ENCODE results near the gene SETD4.

Gene SETD4

GRCh38 chr21:36064085-36064460 lies 3.7 kb upstream of the SETD4 start:
- no peak overlapping the region for H3K4me3 ChIP-seq (ENCODE audit: low read length)
- no peaks in the 10 kb centered on the region for H3K36me3 ChIP-seq (ENCODE audit: control insufficient read depth, low read length)
- no peak for TF ChIP-seq CTCF (IDR thresholded peaks at IDR 0.05; ENCODE audit: low read depth, low read length, poor library complexity, severe bottlenecking)
- no peak for TF ChIP-seq EZH2phosphoT487 (IDR thresholded peaks at IDR 0.05; ENCODE audit: borderline replicate concordance, low read length)
- H4K20me1 ChIP-seq (ENCODE audit: control insufficient read depth, insufficient read depth, low read depth, low read length), result no peaks in the 10 kb centered on the region
- peaks cover 3% of the 10 kb centered on the region; the same call in 1 of the 2 replicates for H3F3A ChIP-seq (ENCODE audit: control insufficient read depth, insufficient read depth)
- no peak overlapping the region for H3K4me2 ChIP-seq (ENCODE audit: low read length)
- peaks cover 3% of the 10 kb centered on the region for H3K9me3 ChIP-seq (ENCODE audit: control insufficient read depth, insufficient read depth, low read length)
- peaks cover 8% of the 10 kb centered on the region for H3K79me2 ChIP-seq (ENCODE audit: control insufficient read depth, low read length)
- H3K27me3 ChIP-seq (ENCODE audit: control insufficient read depth, low read length), result no peaks in the 10 kb centered on the region
- H3K27ac ChIP-seq (ENCODE audit: low read depth, low read length), result no peak overlapping the region
- H3K4me1 ChIP-seq (ENCODE audit: control insufficient read depth, low read length), result peaks cover 12% of the 10 kb centered on the region
- no peaks in the 10 kb centered on the region for H3K9me2 ChIP-seq (replicated peaks; ENCODE audit: control insufficient read depth, low read length)

- peaks cover 5% of the 10 kb centered on the region for H3K36me3 ChIP-seq (ENCODE audit: control insufficient read depth, low read length)
- H3K4me1 ChIP-seq (ENCODE audit: control insufficient read depth, low read length), result peaks cover 17% of the 10 kb centered on the region
These were observed 3.2 kb upstream of the SETD4 start for GRCh38 chr21:36063375-36064084.

GRCh38 chr21:36061445-36061844 lies 1.1 kb upstream of the SETD4 start:
- Histone ChIP-seq H3K27ac (ENCODE audit: low read depth, low read length) (no peak overlapping the region), H4K20me1 (ENCODE audit: control insufficient read depth, insufficient read depth, low read depth, low read length) (no peaks in the 10 kb centered on the region), H3K9me3 (ENCODE audit: control insufficient read depth, insufficient read depth, low read length) (no peaks in the 10 kb centered on the region), H3K79me2 (ENCODE audit: control insufficient read depth, low read length) (peaks cover 23% of the 10 kb centered on the region), H3K4me3 (ENCODE audit: low read length) (0 out of 2 replicates have a peak overlapping the region, but pooled peaks have one; percentile 93), H3F3A (ENCODE audit: control insufficient read depth, insufficient read depth) (peaks cover 3% of the 10 kb centered on the region; the same call in 1 of the 2 replicates), H3K4me1 (ENCODE audit: control insufficient read depth, low read length) (peaks cover 25% of the 10 kb centered on the region), H3K9me2 (replicated peaks; ENCODE audit: control insufficient read depth, low read length) (no peaks in the 10 kb centered on the region), H3K27me3 (ENCODE audit: control insufficient read depth, low read length) (no peaks in the 10 kb centered on the region), H3K4me2 (ENCODE audit: low read length) (no peak overlapping the region; the same call in 1 of the 2 replicates), H3K36me3 (ENCODE audit: control insufficient read depth, low read length) (peaks cover 25% of the 10 kb centered on the region)
- TF ChIP-seq CTCF (IDR thresholded peaks at IDR 0.05; ENCODE audit: low read depth, low read length, poor library complexity, severe bottlenecking) (no peak), EZH2phosphoT487 (IDR thresholded peaks at IDR 0.05; ENCODE audit: borderline replicate concordance, low read length) (no peak)

More at GRCh38 chr21:36063375-36064084, 3.2 kb upstream of the SETD4 start:
- no peak overlapping the region for H3K4me2 ChIP-seq (ENCODE audit: low read length)
- H3F3A ChIP-seq (ENCODE audit: control insufficient read depth, insufficient read depth), result peaks cover 3% of the 10 kb centered on the region; the same call in 1 of the 2 replicates
- no peaks in the 10 kb centered on the region for H4K20me1 ChIP-seq (ENCODE audit: control insufficient read depth, insufficient read depth, low read depth, low read length)
- H3K27ac ChIP-seq (ENCODE audit: low read depth, low read length), result no peak overlapping the region
- TF ChIP-seq CTCF (IDR thresholded peaks at IDR 0.05; ENCODE audit: low read depth, low read length, poor library complexity, severe bottlenecking) (no peak), EZH2phosphoT487 (IDR thresholded peaks at IDR 0.05; ENCODE audit: borderline replicate concordance, low read length) (no peak)
- no peak overlapping the region for H3K4me3 ChIP-seq (ENCODE audit: low read length)
- H3K9me2 ChIP-seq (replicated peaks; ENCODE audit: control insufficient read depth, low read length), result no peaks in the 10 kb centered on the region
- peaks cover 13% of the 10 kb centered on the region for H3K79me2 ChIP-seq (ENCODE audit: control insufficient read depth, low read length)
- no peaks in the 10 kb centered on the region for H3K9me3 ChIP-seq (ENCODE audit: control insufficient read depth, insufficient read depth, low read length)
- H3K27me3 ChIP-seq (ENCODE audit: control insufficient read depth, low read length), result no peaks in the 10 kb centered on the region
